ENCODE results near the gene SLC6A3. TPM values are rescaled to one million over a fixed set of nuclear protein-coding genes. Genes with fewer than 3 reads are reported as not detected.

SLC6A3 gene
- total and polyA plus RNA-seq, 2 donors (not counting 3 experiments of a cell fraction or from before 2014, with no cell fraction given) = not detected

DNA sequence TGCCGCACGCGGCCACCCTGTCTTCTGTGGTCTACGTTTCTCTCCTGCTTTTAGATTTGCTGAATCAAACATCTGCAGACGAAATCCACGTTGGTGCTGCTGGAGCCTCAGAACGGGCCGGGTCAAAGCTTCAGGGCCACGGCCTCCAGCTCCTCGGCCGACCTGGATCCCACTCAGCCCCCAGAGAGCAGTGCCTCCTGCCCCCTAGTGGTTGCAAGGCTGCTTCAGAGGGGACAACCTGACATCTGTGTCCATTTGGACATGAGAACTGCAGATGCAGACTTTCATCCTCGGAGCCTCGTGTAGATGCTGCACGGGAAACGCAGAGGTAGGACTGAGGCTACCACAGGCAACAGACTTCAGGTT lies 23.0 kb upstream of the SLC6A3 start:
- Histone ChIP-seq H3K4me2 (ENCODE audit: insufficient read depth, low read length) (no peak overlapping the region), H4K20me1 (replicated peaks; ENCODE audit: control insufficient read depth, extremely low read depth, insufficient read depth, low read length) (no peaks in the 10 kb centered on the region), H3K36me3 (ENCODE audit: control insufficient read depth in 2 of 2, extremely low read depth in 1 of 2, insufficient read depth in 2 of 2, low read length in 2 of 2) (peaks cover 2 to 15% of the 10 kb centered on the region in 2 experiments), H3K9me1 (replicated peaks; ENCODE audit: control insufficient read depth, extremely low read depth, insufficient read depth, low read length) (no peaks in the 10 kb centered on the region), H3K79me2 (ENCODE audit: control insufficient read depth, insufficient read depth, low read length) (no peaks in the 10 kb centered on the region), H3K9me3 (replicated peaks; ENCODE audit: control insufficient read depth, insufficient read depth, low read length) (no peaks in the 10 kb centered on the region), H3K27ac (ENCODE audit: insufficient read depth, low read depth, low read length) (no peak overlapping the region), H3K4me1 (ENCODE audit: control insufficient read depth, extremely low read depth, insufficient read depth, low read length) (no peaks in the 10 kb centered on the region), H2AFZ (ENCODE audit: low read depth, low read length) (no peak overlapping the region), H3K9ac (replicated peaks; ENCODE audit: extremely low read depth, insufficient read depth, low read length) (no peak overlapping the region), H3K4me3 (replicated peaks in 1 of 3; ENCODE audit: insufficient read depth in 1 of 3, low read depth in 1 of 3, low read length in 3 of 3) (no peak overlapping the region), H3K27me3 (ENCODE audit: control insufficient read depth in 2 of 2, insufficient read depth in 2 of 2, low read length in 2 of 2) (no peaks in the 10 kb centered on the region)
- dilution Hi-C loops (cut with MboI; ENCODE audit: extremely low pct_ligation_motif_present, low sequenced_read_pairs) = no loop called here
- no peak for TF ChIP-seq POLR2AphosphoS5 (IDR thresholded peaks at IDR 0.05; ENCODE audit: insufficient read depth, low read depth, low read length)
- TF ChIP-seq, protein P1, sequence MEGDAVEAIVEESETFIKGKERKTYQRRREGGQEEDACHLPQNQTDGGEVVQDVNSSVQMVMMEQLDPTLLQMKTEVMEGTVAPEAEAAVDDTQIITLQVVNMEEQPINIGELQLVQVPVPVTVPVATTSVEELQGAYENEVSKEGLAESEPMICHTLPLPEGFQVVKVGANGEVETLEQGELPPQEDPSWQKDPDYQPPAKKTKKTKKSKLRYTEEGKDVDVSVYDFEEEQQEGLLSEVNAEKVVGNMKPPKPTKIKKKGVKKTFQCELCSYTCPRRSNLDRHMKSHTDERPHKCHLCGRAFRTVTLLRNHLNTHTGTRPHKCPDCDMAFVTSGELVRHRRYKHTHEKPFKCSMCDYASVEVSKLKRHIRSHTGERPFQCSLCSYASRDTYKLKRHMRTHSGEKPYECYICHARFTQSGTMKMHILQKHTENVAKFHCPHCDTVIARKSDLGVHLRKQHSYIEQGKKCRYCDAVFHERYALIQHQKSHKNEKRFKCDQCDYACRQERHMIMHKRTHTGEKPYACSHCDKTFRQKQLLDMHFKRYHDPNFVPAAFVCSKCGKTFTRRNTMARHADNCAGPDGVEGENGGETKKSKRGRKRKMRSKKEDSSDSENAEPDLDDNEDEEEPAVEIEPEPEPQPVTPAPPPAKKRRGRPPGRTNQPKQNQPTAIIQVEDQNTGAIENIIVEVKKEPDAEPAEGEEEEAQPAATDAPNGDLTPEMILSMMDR (IDR thresholded peaks at IDR 0.05; ENCODE audit: extremely low read depth in 1 of 2, insufficient read depth in 1 of 2, low read depth in 1 of 2, low read length in 2 of 2) = peak; percentile 40 to 60
- no peak for TF ChIP-seq POLR2A (IDR thresholded peaks at IDR 0.05; ENCODE audit: low read depth, low read length)
- no peak for TF ChIP-seq EZH2 (IDR thresholded peaks at IDR 0.05; ENCODE audit: borderline replicate concordance, low read depth, low read length, severe bottlenecking)
- TF ChIP-seq, protein P2, sequence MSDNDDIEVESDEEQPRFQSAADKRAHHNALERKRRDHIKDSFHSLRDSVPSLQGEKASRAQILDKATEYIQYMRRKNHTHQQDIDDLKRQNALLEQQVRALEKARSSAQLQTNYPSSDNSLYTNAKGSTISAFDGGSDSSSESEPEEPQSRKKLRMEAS (IDR thresholded peaks at IDR 0.05; ENCODE audit: insufficient read depth, insufficient read length) = no peak
- no TSS peak for BruUV-seq (replicated peaks)
- ChIA-PET CTCF (interaction anchor here (0.5 to 1.4 kb wide), 5 partner anchors 9 to 260 kb away, joined by 3 to 5 read pairs (median 4); no protein-coding TSS in a partner anchor), POLR2A (no interaction called here)
- DNase-seq (ENCODE audit: low read depth, low spot score) (no peak), FAIRE-seq (no peak)
- intact Hi-C loops (cut with micrococcal nuclease) = no loop called here
